Keratinocyte (primary cell): ENCODE results near the gene UGT1A10.
"Not testable (repeated sequence)": the region's sequence is repeated elsewhere in the genome, so short reads cannot be mapped to it uniquely, and the experiment has no call there.

ENCODE experiments used
- CTCF ChIP-seq, 3 experiments: IDR thresholded peaks in 1 of 3; conservative IDR thresholded peaks in 1 of 3; optimal IDR thresholded peaks in 1 of 3; 2 replicates in 2 of 3; 3 replicates in 1 of 3; pipeline versions ENCODE3 to v1.5.1; 2011; ENCODE audit warnings: low read length in 3 of 3, mild to moderate bottlenecking in 3 of 3, moderate library complexity in 2 of 3, control low read depth in 1 of 3, inconsistent platforms in 1 of 3; ENCODE audit not compliant: insufficient read depth in 2 of 3; ENCODE audit errors: extremely low read depth in 1 of 3
- EZH2 ChIP-seq: IDR thresholded peaks from one replicate; pipeline ENCODE4 v1.6.1; 2012; ENCODE audit warnings: inconsistent platforms, mild to moderate bottlenecking, low read length, moderate library complexity

DNA sequence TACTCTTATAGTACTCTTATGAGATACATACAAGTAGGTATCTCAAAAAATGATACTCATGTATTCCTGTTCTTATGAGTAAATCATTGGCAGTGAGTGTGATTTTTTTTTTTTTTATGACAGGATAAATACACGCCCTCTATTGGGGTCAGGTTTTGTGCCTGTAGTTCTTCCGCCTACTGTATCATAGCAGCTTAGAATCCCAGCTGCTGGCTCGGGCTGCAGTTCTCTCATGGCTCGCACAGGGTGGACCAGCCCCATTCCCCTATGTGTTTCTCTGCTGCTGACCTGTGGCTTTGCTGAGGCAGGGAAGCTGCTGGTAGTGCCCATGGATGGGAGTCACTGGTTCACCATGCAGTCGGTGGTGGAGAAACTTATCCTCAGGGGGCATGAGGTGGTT is 18.8 kb upstream of the UGT1A10 start, which contains the start of gene UGT1A8:
- not testable (repeated sequence) for TF ChIP-seq CTCF (optimal IDR thresholded peaks at IDR 0.05 in 1 of 3, IDR thresholded peaks at IDR 0.05 in 1 of 3, conservative IDR thresholded peaks at IDR 0.05 in 1 of 3; ENCODE audit: extremely low read depth in 1 of 3, insufficient read depth in 2 of 3, low read length in 3 of 3); EZH2
